ENCODE results near the gene ZC3H7A. TPM values are rescaled to one million over a fixed set of nuclear protein-coding genes. Genes with fewer than 3 reads are reported as not detected.

The ZC3H7A gene
- total and polyA plus RNA-seq, 2 donors (not counting 1 experiment from before 2014, with no cell fraction given): 48.9 to 52.8 TPM

GRCh38 chr16:11736903-11737302 is 60.2 kb downstream of the ZC3H7A start:
- DNase-seq (ENCODE audit: low read depth in 2 of 2): no peak
- no peak overlapping the region for H3K9ac ChIP-seq (ENCODE audit: insufficient read depth, low read length)
- no peaks in the 10 kb centered on the region for H3K9me3 ChIP-seq (ENCODE audit: control insufficient read depth, insufficient read depth, low read depth, low read length)
- no peak overlapping the region for H3K4me3 ChIP-seq (replicated peaks in 1 of 4; ENCODE audit: control extremely low read depth in 1 of 4, insufficient read depth in 1 of 4, low read depth in 3 of 4, low read length in 4 of 4)
- no peak for TF ChIP-seq EZH2 (IDR thresholded peaks at IDR 0.05; ENCODE audit: low read length, missing control alignments)
- no peak for TF ChIP-seq CTCF (conservative IDR thresholded peaks at IDR 0.05 in 1 of 2, IDR thresholded peaks at IDR 0.05 in 1 of 2; ENCODE audit: low read depth in 1 of 2, low read length in 2 of 2)
- H3K4me2 ChIP-seq (ENCODE audit: extremely low read depth, insufficient read depth, low read length): no peak overlapping the region
- peaks cover 9% of the 10 kb centered on the region for H3K36me3 ChIP-seq (ENCODE audit: control insufficient read depth, insufficient read depth, low read length)
- H3K27me3 ChIP-seq (ENCODE audit: control insufficient read depth, insufficient read depth, low read length): no peaks in the 10 kb centered on the region
- peaks cover 42% of the 10 kb centered on the region for H3K79me2 ChIP-seq (ENCODE audit: control insufficient read depth, insufficient read depth, low read length)
- peaks cover 3% of the 10 kb centered on the region for H3K4me1 ChIP-seq (ENCODE audit: control insufficient read depth, extremely low read depth, insufficient read depth, low read length)
- no peaks in the 10 kb centered on the region for H4K20me1 ChIP-seq (ENCODE audit: control insufficient read depth, extremely low read depth, insufficient read depth, low read length)
- H2AFZ ChIP-seq (ENCODE audit: low read length): no peak overlapping the region
- no peak overlapping the region for H3K27ac ChIP-seq (ENCODE audit: insufficient read depth, low read length)

GRCh38 chr16:11735787-11736186 is 61.3 kb downstream of the ZC3H7A start:
- no peak for TF ChIP-seq EZH2 (IDR thresholded peaks at IDR 0.05; ENCODE audit: low read length, missing control alignments)
- TF ChIP-seq CTCF (conservative IDR thresholded peaks at IDR 0.05 in 1 of 2, IDR thresholded peaks at IDR 0.05 in 1 of 2; ENCODE audit: low read depth in 1 of 2, low read length in 2 of 2): no peak
- DNase-seq (ENCODE audit: low read depth in 2 of 2): no peak
- H3K27ac ChIP-seq (ENCODE audit: insufficient read depth, low read length): no peak overlapping the region
- H3K79me2 ChIP-seq (ENCODE audit: control insufficient read depth, insufficient read depth, low read length): peaks cover 34% of the 10 kb centered on the region
- H3K36me3 ChIP-seq (ENCODE audit: control insufficient read depth, insufficient read depth, low read length): peaks cover 9% of the 10 kb centered on the region
- H3K4me2 ChIP-seq (ENCODE audit: extremely low read depth, insufficient read depth, low read length): no peak overlapping the region
- H4K20me1 ChIP-seq (ENCODE audit: control insufficient read depth, extremely low read depth, insufficient read depth, low read length): no peaks in the 10 kb centered on the region
- no peaks in the 10 kb centered on the region for H3K9me3 ChIP-seq (ENCODE audit: control insufficient read depth, insufficient read depth, low read depth, low read length)
- no peak overlapping the region for H2AFZ ChIP-seq (ENCODE audit: low read length)
- no peak overlapping the region for H3K4me3 ChIP-seq (replicated peaks in 1 of 4; ENCODE audit: control extremely low read depth in 1 of 4, insufficient read depth in 1 of 4, low read depth in 3 of 4, low read length in 4 of 4)
- H3K4me1 ChIP-seq (ENCODE audit: control insufficient read depth, extremely low read depth, insufficient read depth, low read length): peaks cover 2% of the 10 kb centered on the region
- no peaks in the 10 kb centered on the region for H3K27me3 ChIP-seq (ENCODE audit: control insufficient read depth, insufficient read depth, low read length)
- H3K9ac ChIP-seq (ENCODE audit: insufficient read depth, low read length): no peak overlapping the region

GRCh38 chr16:11734653-11735043 is 62.4 kb downstream of the ZC3H7A start:
- peaks cover 26% of the 10 kb centered on the region for H3K79me2 ChIP-seq (ENCODE audit: control insufficient read depth, insufficient read depth, low read length)
- DNase-seq (ENCODE audit: low read depth in 2 of 2): no peak
- H3K9me3 ChIP-seq (ENCODE audit: control insufficient read depth, insufficient read depth, low read depth, low read length): no peaks in the 10 kb centered on the region
- H2AFZ ChIP-seq (ENCODE audit: low read length): no peak overlapping the region
- TF ChIP-seq CTCF (conservative IDR thresholded peaks at IDR 0.05 in 1 of 2, IDR thresholded peaks at IDR 0.05 in 1 of 2; ENCODE audit: low read depth in 1 of 2, low read length in 2 of 2) (no peak), EZH2 (IDR thresholded peaks at IDR 0.05; ENCODE audit: low read length, missing control alignments) (no peak)
- no peak overlapping the region for H3K4me3 ChIP-seq (replicated peaks in 1 of 4; ENCODE audit: control extremely low read depth in 1 of 4, insufficient read depth in 1 of 4, low read depth in 3 of 4, low read length in 4 of 4)
- H3K4me2 ChIP-seq (ENCODE audit: extremely low read depth, insufficient read depth, low read length): no peak overlapping the region
- H3K4me1 ChIP-seq (ENCODE audit: control insufficient read depth, extremely low read depth, insufficient read depth, low read length): no peaks in the 10 kb centered on the region
- no peak overlapping the region for H3K27ac ChIP-seq (ENCODE audit: insufficient read depth, low read length)
- no peaks in the 10 kb centered on the region for H4K20me1 ChIP-seq (ENCODE audit: control insufficient read depth, extremely low read depth, insufficient read depth, low read length)
- peaks cover 9% of the 10 kb centered on the region for H3K36me3 ChIP-seq (ENCODE audit: control insufficient read depth, insufficient read depth, low read length)
- no peaks in the 10 kb centered on the region for H3K27me3 ChIP-seq (ENCODE audit: control insufficient read depth, insufficient read depth, low read length)
- H3K9ac ChIP-seq (ENCODE audit: insufficient read depth, low read length): no peak overlapping the region
